NCI-H526 (cell line): ENCODE data around the gene UQCRH.

Experiments used
- DNase-seq, 2 experiments: peaks; one replicate each; lab custom pipeline; 2025; lab: John Stamatoyannopoulos, UW

The UQCRH gene

GRCh38 chr1:46303038-46303871, at the start of gene UQCRH, which contains the start of gene LRRC41:
UQCRH (plus strand) TSS chr1:46303698; CDS start chr1:46303767, 69 bp downstream.
LRRC41 (minus strand) TSS chr1:46303616; CDS start chr1:46303322, 294 bp downstream.
- peak; percentile 99 to 100 for DNase-seq

- DNase-seq, result no peak
Observed at GRCh38 chr1:46254668-46255067, 48.8 kb upstream of the UQCRH start.

GRCh38 chr1:46256523-46256922, 47.0 kb upstream of the UQCRH start:
- DNase-seq, result no peak

- no peak for DNase-seq
Observed at GRCh38 chr1:46262508-46262907, 41.0 kb upstream of the UQCRH start.

GRCh38 chr1:46263146-46263545, 40.4 kb upstream of the UQCRH start:
- DNase-seq, result no peak

GRCh38 chr1:46268578-46268977, 34.9 kb upstream of the UQCRH start:
- DNase-seq, result no peak

- no peak for DNase-seq
Observed at GRCh38 chr1:46274225-46275029, 29.1 kb upstream of the UQCRH start.

- DNase-seq, result no peak
Observed at GRCh38 chr1:46275030-46275337, 28.5 kb upstream of the UQCRH start.

GRCh38 chr1:46277658-46278373, 25.7 kb upstream of the UQCRH start:
- DNase-seq, result no peak

- DNase-seq, result no peak
Observed at GRCh38 chr1:46278807-46279206, 24.7 kb upstream of the UQCRH start.

GRCh38 chr1:46280092-46280491, 23.4 kb upstream of the UQCRH start:
- no peak for DNase-seq

GRCh38 chr1:46281021-46281420, 22.5 kb upstream of the UQCRH start:
- no peak for DNase-seq

- no peak for DNase-seq
Observed at GRCh38 chr1:46284058-46284457, 19.4 kb upstream of the UQCRH start.

GRCh38 chr1:46284597-46285564, 18.6 kb upstream of the UQCRH start:
- DNase-seq, result peak; percentile 74 to 88

GRCh38 chr1:46285730-46286477, 17.6 kb upstream of the UQCRH start:
- DNase-seq, result peak; percentile 18 to 48

GRCh38 chr1:46288485-46289133, 14.9 kb upstream of the UQCRH start:
- no peak for DNase-seq

- no peak for DNase-seq
Observed at GRCh38 chr1:46289134-46289494, 14.4 kb upstream of the UQCRH start.

GRCh38 chr1:46289976-46290375, 13.5 kb upstream of the UQCRH start:
- DNase-seq, result no peak

GRCh38 chr1:46295306-46295705, 8.2 kb upstream of the UQCRH start:
- DNase-seq, result no peak

GRCh38 chr1:46298387-46298786, 5.1 kb upstream of the UQCRH start:
- DNase-seq, result no peak
